ENCODE measurements around the gene NRN1L.

NRN1L gene

DNA sequence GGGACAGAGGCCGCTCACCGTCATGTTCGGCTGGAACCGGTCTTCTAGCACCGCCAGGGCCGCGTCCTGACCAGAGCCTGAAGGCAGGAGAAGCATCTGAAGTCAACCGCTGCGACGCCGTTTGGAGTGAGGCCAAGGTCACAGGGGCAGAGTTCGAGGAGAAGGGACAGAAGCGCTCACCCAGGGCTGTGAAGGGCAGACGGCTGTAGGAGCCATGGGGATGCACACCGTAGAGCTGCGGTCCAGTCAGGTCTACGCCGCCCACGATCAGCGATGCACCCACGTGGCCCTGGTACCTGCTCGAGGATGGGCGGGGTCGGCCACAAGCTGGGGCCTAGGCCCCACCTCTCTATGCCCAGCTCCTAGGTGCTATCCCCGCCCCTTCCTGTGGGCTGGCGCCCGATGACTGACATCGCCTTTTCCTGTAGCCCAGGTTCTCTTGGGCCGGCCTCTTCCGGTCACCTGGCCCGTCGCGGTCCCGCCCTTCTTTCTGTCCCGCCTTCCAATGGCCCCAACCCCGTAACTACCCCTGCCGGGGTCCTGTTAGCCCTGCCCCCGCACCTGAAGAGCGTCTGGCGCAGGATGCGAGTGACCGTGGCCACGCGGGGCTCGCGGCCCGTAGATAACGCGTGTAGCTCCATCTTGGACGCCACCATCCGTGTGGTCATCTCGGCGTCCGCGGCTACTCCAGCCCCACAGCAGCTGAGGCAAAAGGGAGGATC lies 50.9 kb downstream of the NRN1L start:
- peak; percentile 88 to 91 (median 89) for DNase-seq (ENCODE audit: low read depth in 3 of 3)
